Glomerular visceral epithelial cell (primary cell): ENCODE results near the gene WASF3.

Experiments
- DNase-seq: peaks from one replicate; pipeline ENCODE4 v3.0.0-alpha.2; 2016; ENCODE audit errors: extremely low spot score

Gene WASF3

GRCh38 chr13:26557393-26558073 is at the start of gene WASF3:
WASF3 (plus strand) TSS chr13:26557683; CDS start chr13:26642271, 84,588 bp downstream.
- DNase-seq = peak; percentile 95

- no peak for DNase-seq
Measured at GRCh38 chr13:26508885-26509284, 48.6 kb upstream of the WASF3 start.

GRCh38 chr13:26509491-26509890 is 48.0 kb upstream of the WASF3 start:
- no peak for DNase-seq

GRCh38 chr13:26513931-26514330 is 43.6 kb upstream of the WASF3 start:
- DNase-seq = no peak

- DNase-seq = no peak
Measured at GRCh38 chr13:26515721-26516120, 41.8 kb upstream of the WASF3 start.

GRCh38 chr13:26517936-26518335 is 39.5 kb upstream of the WASF3 start:
- DNase-seq = no peak

GRCh38 chr13:26518451-26518959 is 39.0 kb upstream of the WASF3 start:
- DNase-seq = no peak

- DNase-seq = no peak
Measured at GRCh38 chr13:26522571-26522970, 34.9 kb upstream of the WASF3 start.

GRCh38 chr13:26523007-26523406 is 34.5 kb upstream of the WASF3 start:
- no peak for DNase-seq

- DNase-seq = no peak
Measured at GRCh38 chr13:26525528-26525927, 32.0 kb upstream of the WASF3 start.

GRCh38 chr13:26526702-26527216 is 30.7 kb upstream of the WASF3 start:
- no peak for DNase-seq

GRCh38 chr13:26528527-26528926 is 29.0 kb upstream of the WASF3 start:
- DNase-seq = no peak

- peak; percentile 48 for DNase-seq
Measured at GRCh38 chr13:26529441-26529840, 28.0 kb upstream of the WASF3 start.

- no peak for DNase-seq
Measured at GRCh38 chr13:26531742-26532141, 25.7 kb upstream of the WASF3 start.

- no peak for DNase-seq
Measured at GRCh38 chr13:26534036-26534726, 23.3 kb upstream of the WASF3 start.

- DNase-seq = no peak
Measured at GRCh38 chr13:26538363-26539317, 18.8 kb upstream of the WASF3 start.

- no peak for DNase-seq
Measured at GRCh38 chr13:26539738-26540292, 17.7 kb upstream of the WASF3 start.

GRCh38 chr13:26540334-26540733 is 17.1 kb upstream of the WASF3 start:
- no peak for DNase-seq

- DNase-seq = no peak
Measured at GRCh38 chr13:26541041-26541440, 16.4 kb upstream of the WASF3 start.

GRCh38 chr13:26541678-26542568 is 15.6 kb upstream of the WASF3 start:
- DNase-seq = no peak

- no peak for DNase-seq
Measured at GRCh38 chr13:26544707-26545106, 12.8 kb upstream of the WASF3 start.
